IPS-18c (cell line): ENCODE data around the gene C5.

Experiments
- H3K4me3 ChIP-seq: 2 replicates; pipeline ENCODE4 v1.7.0; 2013; ENCODE audit warnings: low read depth, mild to moderate bottlenecking, low read length, moderate library complexity; ENCODE audit not compliant: insufficient read depth
- H3K9me3 ChIP-seq: one replicate; pipeline ENCODE4 v1.6.1; 2013; ENCODE audit warnings: mild to moderate bottlenecking, low read length, moderate library complexity; ENCODE audit not compliant: control insufficient read depth, insufficient read depth

Gene C5

DNA sequence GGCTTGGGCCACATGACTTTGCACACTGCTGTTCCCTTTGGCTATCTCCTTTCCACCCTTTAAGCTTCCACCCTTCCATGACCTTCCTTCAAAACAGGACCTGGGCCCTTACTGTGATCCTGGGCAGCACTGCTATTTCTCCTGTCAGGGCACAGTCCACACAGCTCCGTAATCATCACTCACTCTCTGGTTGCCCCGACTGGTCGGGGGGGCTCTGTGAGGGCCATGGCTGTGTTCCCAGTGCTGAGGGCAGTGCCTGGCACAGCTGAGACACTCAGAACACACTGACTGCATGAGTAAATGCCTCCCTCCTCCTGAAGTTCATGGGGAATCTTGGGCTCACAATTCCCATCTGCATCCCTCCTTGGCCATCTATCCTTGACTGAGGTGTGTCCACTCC lies 135.7 kb downstream of the C5 start:
- Histone ChIP-seq H3K4me3 (no peak overlapping the region), H3K9me3 (peaks cover 3% of the 10 kb centered on the region)

DNA sequence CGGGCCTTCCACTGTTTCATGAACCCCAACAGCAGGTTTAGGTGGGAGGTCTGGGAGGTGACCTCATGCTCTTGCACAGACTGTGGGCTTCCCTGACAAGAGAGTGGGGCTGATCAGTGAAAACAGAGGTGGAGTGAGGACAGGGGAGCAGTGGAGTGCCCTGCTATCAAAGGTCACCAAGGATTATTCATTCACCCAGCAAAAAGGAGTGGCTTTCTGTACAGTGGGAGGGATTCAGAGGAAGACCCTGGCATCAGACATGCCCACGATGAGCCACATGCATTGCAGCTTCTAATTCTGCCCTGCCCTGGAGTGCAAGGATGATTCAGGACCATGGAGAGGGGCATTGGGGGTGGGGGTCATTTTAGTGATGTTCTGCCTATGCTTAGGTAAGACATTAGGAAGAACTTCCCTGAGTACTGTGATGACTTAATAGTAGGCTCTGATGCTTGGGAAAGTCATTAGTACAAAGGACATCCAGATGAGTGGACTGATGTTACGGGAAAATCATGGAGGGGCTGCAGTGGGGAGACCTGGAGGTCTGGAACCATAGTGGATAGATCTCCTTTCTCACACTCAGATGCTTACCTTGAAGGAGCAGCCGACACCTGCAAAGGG lies 136.3 kb downstream of the C5 start:
- peaks cover 3% of the 10 kb centered on the region for H3K9me3 ChIP-seq
- no peak overlapping the region for H3K4me3 ChIP-seq

GRCh38 chr9:120912958-120913646 lies 137.0 kb downstream of the C5 start:
- peaks cover 3% of the 10 kb centered on the region for H3K9me3 ChIP-seq
- H3K4me3 ChIP-seq, result no peak overlapping the region

- Histone ChIP-seq H3K9me3 (peaks cover 3% of the 10 kb centered on the region), H3K4me3 (no peak overlapping the region)
Measured at GRCh38 chr9:120911295-120911837, 138.7 kb downstream of the C5 start.

- H3K9me3 ChIP-seq, result peaks cover 3% of the 10 kb centered on the region
- no peak overlapping the region for H3K4me3 ChIP-seq
Measured at GRCh38 chr9:120910643-120911042, 139.4 kb downstream of the C5 start.

DNA sequence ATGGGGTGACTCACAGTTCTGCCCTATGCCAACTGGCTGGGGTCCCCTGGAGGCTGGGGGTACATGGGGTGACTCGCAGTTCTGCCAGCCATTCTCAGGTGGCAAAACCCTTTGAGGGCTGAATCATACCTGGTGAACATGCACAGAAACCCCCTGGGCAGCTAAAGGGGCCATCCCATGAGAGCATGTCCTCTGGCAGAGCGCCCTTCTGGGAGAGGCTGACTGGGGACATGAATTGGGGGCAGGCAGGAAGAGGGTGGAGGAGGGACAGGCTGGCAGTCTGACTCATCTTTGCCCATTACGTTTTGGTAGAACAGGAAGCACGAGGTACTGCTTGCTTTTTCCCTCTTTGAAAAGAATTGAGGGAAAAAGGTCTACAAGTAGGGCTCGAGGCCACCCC lies 140.2 kb downstream of the C5 start:
- peaks cover 3% of the 10 kb centered on the region for H3K9me3 ChIP-seq
- H3K4me3 ChIP-seq, result no peak overlapping the region

DNA sequence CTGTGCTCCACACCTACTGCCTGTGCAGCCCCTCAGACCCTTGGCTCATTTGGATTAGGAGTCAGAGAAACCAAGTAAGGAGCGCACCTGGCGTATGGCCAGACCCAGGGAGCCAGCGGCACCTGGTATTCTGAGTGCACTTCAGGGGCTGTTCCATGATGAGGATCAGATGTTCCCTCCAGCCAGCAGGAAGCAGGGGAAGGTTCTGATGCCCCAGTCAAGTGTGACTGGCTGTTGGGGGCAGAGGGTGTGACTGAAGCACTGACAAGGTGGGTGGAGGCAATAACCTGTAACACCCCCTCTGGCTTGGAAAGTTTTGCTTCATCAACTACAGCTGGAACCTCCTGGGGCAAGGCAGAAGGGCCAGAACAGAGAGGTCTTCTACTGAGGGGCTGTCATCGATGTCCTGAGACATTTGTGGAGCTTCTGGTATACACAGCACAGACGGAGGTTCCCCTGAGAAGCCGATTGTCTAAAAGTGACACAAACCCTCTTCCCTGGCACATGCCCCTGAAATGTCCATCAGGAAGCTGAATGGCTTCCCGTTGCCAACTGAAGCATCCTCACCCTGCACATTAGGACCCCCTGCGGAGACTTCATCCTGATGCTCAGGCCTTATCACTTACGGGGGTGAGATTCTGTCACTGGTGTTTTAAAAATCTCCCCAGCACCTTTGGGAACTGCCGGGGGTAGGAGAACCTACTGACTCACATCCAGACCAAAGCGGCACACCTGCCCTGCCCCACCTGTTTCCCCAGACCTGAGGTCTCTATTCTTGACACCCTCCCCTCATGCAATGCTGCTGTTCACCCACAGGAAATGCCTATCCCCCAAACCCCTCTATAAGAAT lies 144.5 kb downstream of the C5 start:
- no peaks in the 10 kb centered on the region for H3K9me3 ChIP-seq
- no peak overlapping the region for H3K4me3 ChIP-seq

- no peak overlapping the region for H3K4me3 ChIP-seq
Measured at GRCh38 chr9:120904978-120905301, 145.1 kb downstream of the C5 start.

GRCh38 chr9:120904061-120904977 lies 145.8 kb downstream of the C5 start:
- Histone ChIP-seq H3K4me3 (no peak overlapping the region), H3K9me3 (no peaks in the 10 kb centered on the region)

More at GRCh38 chr9:120904978-120905301, 145.1 kb downstream of the C5 start:
- H3K9me3 ChIP-seq, result no peaks in the 10 kb centered on the region

DNA sequence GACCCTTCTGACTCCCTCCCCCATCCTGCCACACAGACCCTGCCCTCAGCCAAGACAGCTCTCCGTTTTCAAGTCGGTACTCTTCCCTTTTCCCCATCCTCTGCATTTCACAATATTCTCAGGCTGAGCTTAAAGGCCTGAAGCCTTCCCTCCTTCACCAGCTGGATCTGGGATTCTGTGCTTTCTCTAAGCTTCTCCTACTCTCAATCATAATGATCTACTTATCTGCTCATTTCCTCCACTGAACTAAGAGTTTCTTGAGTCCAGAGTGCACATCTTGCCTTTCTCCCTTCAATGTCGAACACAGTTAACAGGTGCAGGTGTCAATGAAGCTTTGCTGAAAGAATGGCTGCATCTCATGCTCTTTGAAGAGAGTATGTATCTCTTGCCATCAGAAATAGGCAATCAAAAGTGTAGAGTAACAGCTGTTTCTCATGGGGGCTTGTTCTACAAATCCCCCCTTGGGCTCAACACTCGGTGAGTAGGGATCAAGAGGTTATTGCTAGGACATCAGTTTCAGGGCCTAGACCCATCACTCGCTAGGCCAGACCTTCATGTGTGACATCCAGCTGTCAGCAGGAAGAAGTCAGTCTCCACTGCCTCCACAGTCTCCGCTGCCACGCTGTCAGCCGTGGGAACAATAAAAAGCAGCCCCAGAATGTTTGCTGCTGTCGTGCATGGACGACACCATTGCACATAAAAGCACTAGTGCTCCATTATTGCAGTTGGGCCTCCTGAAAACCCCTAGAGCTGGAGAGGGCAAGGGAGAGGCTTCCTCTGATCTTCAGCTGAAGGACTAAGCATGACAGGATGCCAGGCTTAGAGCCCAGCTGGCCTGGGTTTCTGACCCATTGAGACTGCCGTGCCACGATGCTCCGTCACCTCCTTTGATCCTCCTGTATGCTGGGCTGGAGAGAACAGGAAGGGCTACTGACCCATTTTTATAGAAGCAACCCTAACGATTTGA lies 147.2 kb downstream of the C5 start:
- no peaks in the 10 kb centered on the region for H3K9me3 ChIP-seq
- no peak overlapping the region for H3K4me3 ChIP-seq
